Activated CD8-positive, alpha-beta T cell treated with anti-CD3 and anti-CD28 coated beads, Interleukin-2, amount 10 ng/mL, durations not matched to agents 7 days and 5 days (primary cell): Measurements from ENCODE around the gene CFB. TPM values are rescaled to one million over a fixed set of nuclear protein-coding genes. Genes with fewer than 3 reads are reported as not detected.

ENCODE experiments used
- ATAC-seq: fragments of 150-1000 bp; cut with Tn5 transposase; one replicate; pipeline ENCODE4 v1.10.0; 2021; ENCODE audit warnings: moderate library complexity
- CTCF ChIA-PET: fragments of 350-600 bp; sonication (Branson Sonifier 250); formaldehyde crosslinking; loops from one replicate; lab custom pipeline; 2021; ENCODE audit warnings: antibody characterized with exemption; lab: Charles Lee
- POLR2A ChIA-PET: fragments of 350-600 bp; sonication (Branson Sonifier 250); formaldehyde crosslinking; loops from one replicate; lab custom pipeline; 2021; ENCODE audit warnings: antibody characterized with exemption; lab: Charles Lee
- DNase-seq: peaks from one replicate; pipeline ENCODE4 v3.0.0-alpha.2; 2020
- H3K27ac Mint-ChIP-seq: one replicate; pipeline ENCODE4 v1.8.0; 2021; ENCODE audit warnings: mild to moderate bottlenecking, mixed read lengths
- H3K27me3 Mint-ChIP-seq: one replicate; pipeline ENCODE4 v1.8.0; 2021; ENCODE audit warnings: low read depth, mixed read lengths
- H3K36me3 Mint-ChIP-seq: one replicate; pipeline ENCODE4 v1.8.0; 2021; ENCODE audit warnings: low read depth, mixed read lengths
- H3K4me1 Mint-ChIP-seq: one replicate; pipeline ENCODE4 v1.8.0; 2021; ENCODE audit warnings: low read depth, mixed read lengths
- H3K4me3 Mint-ChIP-seq: one replicate; pipeline ENCODE4 v1.8.0; 2021; ENCODE audit warnings: mild to moderate bottlenecking, mixed read lengths
- H3K9me3 Mint-ChIP-seq: one replicate; pipeline ENCODE4 v1.8.0; 2022; ENCODE audit warnings: mixed read lengths; ENCODE audit not compliant: insufficient read depth
- total RNA-seq, 2 experiments: library from RNA; stranded (reverse); gene quantifications; one replicate each; pipeline ENCODE4 v1.2.3, GENCODE V29; 2021

The CFB gene
- total RNA-seq, 2 experiments from 2014 or later = 0.58 TPM; not detected in 1

DNA sequence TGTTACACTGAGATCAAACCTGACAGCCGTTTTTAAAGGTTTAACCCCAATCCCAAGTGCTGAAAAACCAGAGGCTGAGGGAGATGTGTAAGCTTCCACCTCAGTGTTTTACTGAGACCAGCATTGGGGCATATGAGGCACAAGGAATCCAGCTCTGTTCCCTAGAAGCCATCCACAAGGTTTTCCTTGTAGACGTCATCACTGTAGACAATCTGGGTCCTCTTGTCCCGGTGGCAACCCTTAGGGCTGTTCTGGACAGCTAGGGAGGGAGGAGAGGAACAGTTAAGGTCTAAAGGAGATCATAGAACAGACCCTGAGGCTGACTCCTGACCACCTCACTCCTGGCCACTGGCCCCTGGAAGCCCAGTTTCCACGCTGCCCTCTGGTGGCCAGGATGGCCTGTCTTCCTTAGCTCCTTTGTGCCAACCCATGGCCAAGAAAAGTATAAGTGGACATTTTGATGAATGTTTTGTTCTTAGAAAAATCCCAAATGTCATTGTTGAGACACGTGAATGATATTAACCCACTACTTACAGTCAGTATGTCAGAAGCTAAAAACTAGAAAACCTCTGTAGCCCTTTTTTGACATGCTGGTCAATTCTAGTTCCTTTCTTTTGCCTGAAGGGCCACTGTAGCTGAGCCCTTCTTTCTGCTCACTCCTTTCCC is 6.4 kb downstream of the CFB start:
- Mint-ChIP-seq H3K27ac (no peak overlapping the region), H3K4me1 (peaks cover 3% of the 10 kb centered on the region), H3K27me3 (no peaks in the 10 kb centered on the region), H3K4me3 (no peak overlapping the region), H3K36me3 (peaks cover 40% of the 10 kb centered on the region), H3K9me3 (no peaks in the 10 kb centered on the region)
- peak; percentile 52 for ATAC-seq
- DNase-seq = peak; percentile 55
- CTCF ChIA-PET = interaction anchor here (0.7 to 3.6 kb wide), 20 partner anchors 10 to 289 kb away, joined by 3 to 15 read pairs (median 5); partner anchors contain the start of genes DXO, NEU1 and ZBTB12
- POLR2A ChIA-PET = interaction anchor here (1.2 to 2.6 kb wide), 2 partner anchors 8 to 20 kb away, joined by 3 to 11 read pairs; partner anchors contain the start of gene DXO

DNA sequence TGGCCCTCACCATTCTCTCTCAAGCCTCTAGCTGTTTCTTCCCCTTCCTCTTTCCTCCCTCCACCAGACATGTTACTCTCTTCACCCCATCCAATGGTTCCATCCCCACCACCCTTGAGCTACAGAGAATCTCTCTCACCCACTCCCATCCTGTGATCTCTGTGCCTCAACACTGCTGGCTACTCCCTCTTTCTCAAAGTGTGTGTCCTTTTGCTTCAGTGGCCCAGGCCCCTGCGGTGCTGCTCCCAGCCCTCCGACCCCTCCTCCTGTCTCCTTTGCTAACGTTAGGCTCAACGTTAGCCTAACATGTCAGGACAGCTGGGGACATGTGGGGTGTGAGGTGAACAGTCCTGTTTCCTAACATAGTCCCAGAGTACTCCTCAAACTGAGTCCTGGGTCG is 7.0 kb downstream of the CFB start:
- Mint-ChIP-seq H3K27me3 (no peaks in the 10 kb centered on the region), H3K27ac (peak overlapping the region; percentile 16), H3K4me3 (no peak overlapping the region), H3K9me3 (no peaks in the 10 kb centered on the region), H3K36me3 (peaks cover 43% of the 10 kb centered on the region), H3K4me1 (peaks cover 9% of the 10 kb centered on the region)
- ChIA-PET POLR2A (interaction anchor here (1.2 kb wide), 1 partner anchor 9 kb away, joined by 3 read pairs; no protein-coding TSS in a partner anchor), CTCF (interaction anchor here (0.7 to 3.6 kb wide), 20 partner anchors 9 to 289 kb away, joined by 3 to 15 read pairs (median 5); partner anchors contain the start of genes DXO, NEU1 and ZBTB12)
- DNase-seq (no peak), ATAC-seq (peak; percentile 7)

DNA sequence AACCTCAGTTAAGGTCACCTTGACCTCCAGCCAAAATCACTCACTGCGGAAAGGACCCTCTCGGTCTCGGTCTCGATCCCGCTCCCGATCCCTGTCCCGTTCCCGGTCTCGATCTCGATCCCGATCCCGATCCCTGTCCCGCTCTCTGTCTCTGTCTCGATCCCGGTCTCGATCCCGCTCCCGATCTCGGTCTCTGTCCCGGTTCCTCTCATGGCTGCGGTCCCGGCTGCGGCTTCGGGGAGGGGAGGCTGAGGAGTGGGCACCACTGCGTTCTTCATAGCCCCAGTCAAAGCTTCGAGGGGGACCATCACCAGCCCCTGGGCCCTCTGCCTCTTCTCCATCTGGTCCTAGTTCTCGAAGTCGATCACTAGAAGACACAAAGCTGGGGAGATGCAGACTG is 8.6 kb downstream of the CFB start:
- ATAC-seq = no peak
- no peaks in the 10 kb centered on the region for H3K9me3 Mint-ChIP-seq
- CTCF ChIA-PET = no interaction called here
- peaks cover 44% of the 10 kb centered on the region for H3K36me3 Mint-ChIP-seq
- no peak overlapping the region for H3K27ac Mint-ChIP-seq
- H3K27me3 Mint-ChIP-seq = no peaks in the 10 kb centered on the region
- no peak for DNase-seq
- POLR2A ChIA-PET = no interaction called here
- no peak overlapping the region for H3K4me3 Mint-ChIP-seq
- peaks cover 20% of the 10 kb centered on the region for H3K4me1 Mint-ChIP-seq

DNA sequence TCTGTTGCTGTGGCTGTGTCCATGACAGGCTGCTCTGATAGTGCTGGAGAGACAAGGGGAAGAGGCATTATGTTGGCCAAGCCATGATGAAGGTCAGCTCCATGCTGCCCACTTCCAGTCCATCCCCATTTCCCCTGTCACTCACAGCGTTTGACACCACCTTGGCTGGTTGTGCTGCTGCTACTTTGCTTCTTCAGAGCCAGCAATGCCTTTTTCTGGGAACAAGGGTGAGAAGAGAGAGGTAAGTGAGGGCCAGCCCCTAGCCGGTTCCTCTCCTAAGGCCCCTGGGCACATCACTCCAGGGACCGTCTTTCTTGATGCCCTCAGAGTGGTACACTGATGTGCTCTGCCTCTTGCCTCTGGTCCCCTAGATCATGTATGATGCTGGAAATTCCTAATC is 10.9 kb downstream of the CFB start:
- H3K36me3 Mint-ChIP-seq = peaks cover 66% of the 10 kb centered on the region
- DNase-seq (no peak), ATAC-seq (no peak)
- ChIA-PET POLR2A (interaction anchor here (4.1 kb wide), 1 partner anchor 15 kb away, joined by 68 read pairs; the partner anchor contains the start of gene DXO), CTCF (no interaction called here)
- no peak overlapping the region for H3K4me3 Mint-ChIP-seq
- H3K4me1 Mint-ChIP-seq = peaks cover 35% of the 10 kb centered on the region
- no peaks in the 10 kb centered on the region for H3K9me3 Mint-ChIP-seq
- peak overlapping the region; percentile 27 for H3K27ac Mint-ChIP-seq
- no peaks in the 10 kb centered on the region for H3K27me3 Mint-ChIP-seq

DNA sequence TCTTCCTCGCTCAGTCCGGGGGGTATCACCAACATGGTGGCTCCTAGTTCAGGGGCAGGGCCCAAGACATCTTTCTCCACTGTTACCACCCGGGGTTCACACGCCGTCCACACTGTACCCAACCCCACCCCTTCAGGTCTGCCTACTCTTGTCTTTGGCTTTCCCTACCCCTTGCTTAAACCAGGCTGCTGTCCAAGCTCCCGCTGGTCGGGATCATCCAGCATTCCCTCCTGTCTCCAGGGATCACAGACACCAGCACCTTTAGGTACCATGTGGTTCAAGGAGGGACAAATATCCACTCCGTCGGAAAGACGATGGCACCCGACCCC is 12.5 kb downstream of the CFB start:
- peaks cover 35% of the 10 kb centered on the region for H3K4me1 Mint-ChIP-seq
- H3K9me3 Mint-ChIP-seq = no peaks in the 10 kb centered on the region
- H3K4me3 Mint-ChIP-seq = peak overlapping the region; percentile 98
- peaks cover 70% of the 10 kb centered on the region for H3K36me3 Mint-ChIP-seq
- POLR2A ChIA-PET = interaction anchor here (0.6 to 4.1 kb wide), 5 partner anchors 10 to 305 kb away, joined by 3 to 68 read pairs (median 3); partner anchors contain the start of genes BAG6 and DXO
- ATAC-seq (peak; percentile 14), DNase-seq (no peak)
- CTCF ChIA-PET = interaction anchor here (1.0 to 3.4 kb wide), 5 partner anchors 13 to 408 kb away, joined by 3 to 14 read pairs (median 4); partner anchors contain the start of genes DXO and VARS1
- H3K27me3 Mint-ChIP-seq = no peaks in the 10 kb centered on the region
- peak overlapping the region; percentile 99 for H3K27ac Mint-ChIP-seq

DNA sequence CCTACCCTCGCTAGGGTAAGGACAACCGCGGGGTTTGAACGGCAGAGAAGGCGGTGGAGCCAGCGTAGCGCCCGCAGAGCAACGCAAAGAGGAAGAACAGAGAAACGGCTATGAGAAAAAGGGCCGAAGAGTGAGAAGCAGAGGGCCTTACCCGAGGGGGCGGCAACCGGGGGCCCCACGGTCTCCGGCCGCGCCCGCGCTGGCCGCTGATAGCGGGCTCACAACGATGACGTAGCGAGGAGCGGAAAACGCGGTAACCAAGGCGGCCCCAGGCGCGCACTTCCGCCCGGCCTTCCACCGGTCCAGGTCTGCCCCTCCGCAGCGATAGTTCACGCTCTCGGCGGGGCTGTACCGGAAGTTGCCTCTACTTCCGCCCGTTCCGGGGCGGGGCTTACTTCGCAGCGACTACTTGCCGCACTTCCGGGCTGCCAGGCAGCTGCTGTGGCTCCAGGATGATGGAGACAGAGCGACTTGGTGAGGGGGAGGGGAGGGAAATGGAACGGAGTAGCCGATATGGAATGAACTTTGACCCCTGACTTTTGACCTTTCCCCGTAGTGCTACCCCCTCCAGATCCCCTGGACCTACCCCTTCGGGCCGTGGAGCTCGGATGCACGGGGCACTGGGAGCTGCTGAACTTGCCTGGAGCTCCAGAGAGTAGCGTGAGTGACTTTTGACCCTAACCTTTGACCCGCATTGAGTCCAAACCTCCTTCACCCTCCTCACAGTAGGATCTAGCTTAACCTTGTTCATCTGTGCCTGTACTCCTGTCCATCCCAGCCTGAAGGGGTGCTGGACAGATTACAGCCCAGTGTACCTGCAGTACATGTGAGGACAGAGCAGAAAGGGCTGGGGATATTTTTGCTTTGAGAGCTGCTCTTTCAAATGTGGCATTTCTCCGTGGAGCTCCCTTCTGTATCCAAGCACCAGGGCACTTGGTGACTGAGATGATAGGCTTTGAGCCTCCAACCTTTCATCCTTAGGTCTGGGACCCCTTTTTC is 13.1 kb downstream of the CFB start, which contains the start of the genes NELFE and SKIC2:
NELFE (minus strand) TSS at position 231 of the 999 bp plus-strand sequence. CDS start 525 bp downstream, outside the sequence.
SKIC2 (plus strand) TSS at position 435 of the 999 bp plus-strand sequence; CDS start at position 453, 18 bp downstream.
- Mint-ChIP-seq H3K9me3 (no peaks in the 10 kb centered on the region), H3K36me3 (peaks cover 68% of the 10 kb centered on the region), H3K4me1 (peaks cover 35% of the 10 kb centered on the region), H3K4me3 (peak within 1 kb of the TSS; percentile 98), H3K27me3 (no peaks in the 10 kb centered on the region), H3K27ac (peak within 1 kb of the TSS; percentile 99)
- ChIA-PET CTCF (interaction anchor here (0.5 to 3.4 kb wide), 7 partner anchors 13 to 409 kb away, joined by 3 to 14 read pairs (median 3); partner anchors contain the start of genes DXO and VARS1), POLR2A (interaction anchor here (0.5 to 4.1 kb wide), 9 partner anchors 12 to 307 kb away, joined by 3 to 68 read pairs (median 4); partner anchors contain the start of genes BAG6 and DXO)
- DNase-seq (peak; percentile 99), ATAC-seq (peak; percentile 96)

DNA sequence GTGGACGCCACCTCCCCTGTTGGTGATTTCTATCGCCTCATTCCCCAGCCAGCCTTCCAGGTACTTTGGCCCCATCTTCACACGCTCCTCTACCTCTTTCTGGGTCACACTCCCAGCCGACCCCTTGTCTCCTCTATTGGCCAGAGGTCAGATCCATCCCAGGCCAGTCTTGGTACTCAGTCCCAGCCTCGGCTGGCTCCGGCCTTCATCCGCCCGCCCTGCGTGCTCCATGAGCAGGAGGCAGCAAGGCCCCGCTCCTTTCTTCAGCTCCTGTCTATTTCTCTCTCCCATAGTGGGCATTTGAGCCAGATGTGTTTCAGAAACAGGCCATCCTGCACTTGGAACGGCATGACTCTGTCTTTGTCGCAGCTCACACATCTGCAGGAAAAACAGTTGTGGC is 15.7 kb downstream of the CFB start:
- Mint-ChIP-seq H3K27me3 (no peaks in the 10 kb centered on the region), H3K4me3 (no peak overlapping the region), H3K27ac (peak overlapping the region; percentile 23), H3K4me1 (peaks cover 35% of the 10 kb centered on the region), H3K9me3 (no peaks in the 10 kb centered on the region), H3K36me3 (peaks cover 63% of the 10 kb centered on the region)
- ATAC-seq (no peak), DNase-seq (no peak)
- ChIA-PET POLR2A (interaction anchor here (0.6 to 1.7 kb wide), 3 partner anchors 9 to 283 kb away, joined by 3 to 6 read pairs (median 6); partner anchors contain the start of gene DXO), CTCF (interaction anchor here (1.1 kb wide), 1 partner anchor 9 kb away, joined by 5 read pairs; no protein-coding TSS in a partner anchor)

DNA sequence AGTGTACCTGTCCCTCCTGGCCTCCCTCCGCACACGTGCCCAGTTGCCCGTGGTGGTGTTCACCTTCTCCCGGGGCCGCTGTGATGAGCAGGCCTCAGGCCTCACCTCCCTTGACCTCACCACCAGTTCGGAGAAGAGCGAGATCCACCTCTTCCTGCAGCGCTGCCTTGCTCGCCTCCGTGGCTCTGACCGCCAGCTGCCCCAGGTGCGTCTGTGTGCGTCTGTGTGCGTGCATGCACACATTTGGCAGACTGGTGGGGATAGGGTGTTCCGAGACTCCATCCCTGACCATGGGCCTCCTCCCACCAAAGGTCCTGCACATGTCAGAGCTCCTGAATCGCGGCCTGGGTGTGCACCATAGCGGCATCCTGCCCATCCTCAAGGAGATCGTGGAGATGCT is 18.0 kb downstream of the CFB start:
- no peak for ATAC-seq
- Mint-ChIP-seq H3K27ac (no peak overlapping the region), H3K4me1 (peaks cover 20% of the 10 kb centered on the region), H3K4me3 (no peak overlapping the region), H3K27me3 (no peaks in the 10 kb centered on the region), H3K36me3 (peaks cover 70% of the 10 kb centered on the region), H3K9me3 (no peaks in the 10 kb centered on the region)
- POLR2A ChIA-PET = interaction anchor here (0.6 to 1.0 kb wide), 2 partner anchors 8 to 229 kb away, joined by 3 read pairs; partner anchors contain the start of gene DXO
- no peak for DNase-seq
- CTCF ChIA-PET = interaction anchor here (1.8 kb wide), 1 partner anchor 11 kb away, joined by 7 read pairs; no protein-coding TSS in a partner anchor

DNA sequence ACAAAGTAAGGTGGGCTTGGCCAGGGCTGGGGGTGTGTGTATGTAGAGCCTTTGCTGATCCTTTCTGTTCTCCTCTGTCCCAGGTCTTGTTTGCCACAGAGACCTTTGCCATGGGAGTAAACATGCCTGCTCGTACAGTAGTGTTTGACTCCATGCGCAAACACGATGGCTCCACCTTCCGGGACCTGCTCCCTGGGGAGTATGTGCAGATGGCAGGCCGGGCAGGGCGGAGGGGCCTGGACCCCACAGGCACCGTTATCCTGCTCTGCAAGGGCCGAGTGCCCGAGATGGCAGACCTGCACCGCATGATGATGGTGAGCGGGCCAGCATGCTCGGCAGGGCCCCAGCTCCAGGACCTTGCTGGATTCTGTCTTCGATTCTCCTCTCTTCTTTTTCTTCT is 19.8 kb downstream of the CFB start:
- CTCF ChIA-PET = no interaction called here
- Mint-ChIP-seq H3K36me3 (peaks cover 70% of the 10 kb centered on the region), H3K9me3 (no peaks in the 10 kb centered on the region), H3K4me3 (no peak overlapping the region), H3K4me1 (peaks cover 13% of the 10 kb centered on the region), H3K27me3 (no peaks in the 10 kb centered on the region), H3K27ac (no peak overlapping the region)
- POLR2A ChIA-PET = no interaction called here
- no peak for DNase-seq
- ATAC-seq = no peak

DNA sequence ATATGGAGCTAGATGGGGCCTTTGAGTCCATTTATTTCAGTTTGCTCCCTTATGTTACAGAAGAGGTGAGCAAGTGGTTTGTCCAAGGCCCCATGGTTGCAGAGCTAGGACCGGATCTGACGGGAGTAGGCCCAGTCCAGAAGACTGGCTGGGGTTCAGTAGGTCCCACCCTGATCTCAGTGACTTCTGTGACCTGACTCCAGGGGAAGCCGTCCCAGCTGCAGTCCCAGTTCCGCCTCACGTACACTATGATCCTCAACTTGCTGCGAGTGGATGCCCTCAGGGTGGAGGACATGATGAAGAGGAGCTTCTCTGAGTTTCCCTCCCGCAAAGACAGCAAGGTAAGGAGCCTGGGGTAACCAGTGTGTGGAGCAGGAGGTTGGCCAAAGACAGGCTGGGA is 20.6 kb downstream of the CFB start:
- H3K4me3 Mint-ChIP-seq = no peak overlapping the region
- H3K4me1 Mint-ChIP-seq = peaks cover 15% of the 10 kb centered on the region
- H3K27ac Mint-ChIP-seq = no peak overlapping the region
- peaks cover 62% of the 10 kb centered on the region for H3K36me3 Mint-ChIP-seq
- ChIA-PET POLR2A (no interaction called here), CTCF (no interaction called here)
- H3K9me3 Mint-ChIP-seq = no peaks in the 10 kb centered on the region
- H3K27me3 Mint-ChIP-seq = no peaks in the 10 kb centered on the region
- ATAC-seq (no peak), DNase-seq (no peak)
